HepG2 (cell line): ENCODE measurements around the gene PDZD4. TPM values are rescaled to one million over a fixed set of nuclear protein-coding genes. Genes with fewer than 3 reads are reported as not detected.

Experiments
- AGO1 ChIP-seq: fragments of 200-400 bp; formaldehyde crosslinking; IDR thresholded peaks from 2 replicates; pipeline ENCODE4 v1.6.1; 2017; ENCODE audit warnings: mild to moderate bottlenecking, low read depth, low read length, moderate library complexity; ENCODE audit not compliant: poor library complexity, severe bottlenecking
- BRD4 ChIP-seq: sonication (generic); formaldehyde crosslinking; IDR thresholded peaks from 2 replicates; pipeline ENCODE4 v1.4.0; 2020; ENCODE audit warnings: missing genetic modification reagents
- HOXD1 ChIP-seq: sonication (generic); formaldehyde crosslinking; IDR thresholded peaks from 2 replicates; pipeline ENCODE4 v1.5.0; 2020; ENCODE audit warnings: missing genetic modification reagents
- IRF2 ChIP-seq: IDR thresholded peaks from 2 replicates; pipeline ENCODE4 v1.6.1; 2018; ENCODE audit warnings: missing genetic modification reagents, missing compliant biosample characterization
- NBN ChIP-seq: fragments of 450-650 bp; conservative IDR thresholded peaks from 2 replicates; pipeline ENCODE4 v1.6.1; 2017
- NFIB ChIP-seq: sonication (generic); formaldehyde crosslinking; IDR thresholded peaks from 2 replicates; pipeline ENCODE4 v1.9.0; 2021; ENCODE audit warnings: missing genetic modification reagents, mild to moderate bottlenecking, borderline replicate concordance
- SAP130 ChIP-seq: IDR thresholded peaks from 2 replicates; pipeline ENCODE4 v1.6.1; 2016; ENCODE audit warnings: low read depth
- TEAD3 ChIP-seq: optimal IDR thresholded peaks from 2 replicates; pipeline ENCODE3; 2016; ENCODE audit warnings: borderline replicate concordance
- TSC22D2 ChIP-seq: sonication (generic); formaldehyde crosslinking; IDR thresholded peaks from 2 replicates; pipeline ENCODE4 v1.5.1; 2020; ENCODE audit warnings: missing genetic modification reagents, mild to moderate bottlenecking, borderline replicate concordance
- ZFYVE20 ChIP-seq: sonication (generic); formaldehyde crosslinking; IDR thresholded peaks from 2 replicates; pipeline ENCODE4 v1.8.0; 2023; ENCODE audit warnings: low read depth, mild to moderate bottlenecking, moderate library complexity, missing genetic modification reagents, borderline replicate concordance
- ZNF33A ChIP-seq: sonication (generic); formaldehyde crosslinking; IDR thresholded peaks from 2 replicates; pipeline ENCODE4 v1.5.1; 2020; ENCODE audit warnings: missing genetic modification reagents, mild to moderate bottlenecking, moderate library complexity, borderline replicate concordance
- ZNF367 ChIP-seq: sonication (generic); formaldehyde crosslinking; IDR thresholded peaks from 2 replicates; pipeline ENCODE4 v1.4.0; 2020; ENCODE audit warnings: missing genetic modification reagents, borderline replicate concordance
- ZNF564 ChIP-seq: sonication (generic); formaldehyde crosslinking; IDR thresholded peaks from 2 replicates; pipeline ENCODE4 v1.8.1; 2023; ENCODE audit warnings: mild to moderate bottlenecking, missing genetic modification reagents
- ZNF747 ChIP-seq: sonication (generic); formaldehyde crosslinking; IDR thresholded peaks from 2 replicates; pipeline ENCODE4 v1.8.1; 2023; ENCODE audit warnings: missing genetic modification reagents, mild to moderate bottlenecking, borderline replicate concordance
- ZNF775 ChIP-seq: sonication (generic); formaldehyde crosslinking; IDR thresholded peaks from 2 replicates; pipeline ENCODE4 v1.4.0; 2020; ENCODE audit warnings: missing genetic modification reagents, mild to moderate bottlenecking, moderate library complexity, borderline replicate concordance
- ZSCAN22 ChIP-seq: sonication (generic); formaldehyde crosslinking; IDR thresholded peaks from 2 replicates; pipeline ENCODE4 v1.4.0; 2020; ENCODE audit warnings: mild to moderate bottlenecking, missing genetic modification reagents
- polyA plus RNA-seq, 8 experiments: library from polyadenylated mRNA; depleted of rRNA in 3 of 8; stranded (reverse) in 7 of 8; unstranded in 1 of 8; fragments of >200 nt; fragmentation: Illumina TruSeq in 4 of 8; extraction: Trizol in 4 of 8; gene quantifications; 2 replicates each; pipeline versions ENCODE4 v1.2.1 to v1.2.3, GENCODE V29; 2011 to 2016; ENCODE audit warnings: low read depth in 4 of 8, missing spikeins in 1 of 8, mixed read lengths in 1 of 8; ENCODE audit not compliant: insufficient read depth in 1 of 8
- total RNA-seq, 5 experiments: library from RNA; depleted of rRNA; stranded (reverse); fragments of >200 nt; fragmentation: Illumina TruSeq; extraction: Trizol; gene quantifications; 2 replicates each; pipeline ENCODE4 v1.2.3, GENCODE V29; 2016; ENCODE audit warnings: low read depth in 1 of 5
- TF ChIP-seq, protein P1 (sequence below): IDR thresholded peaks from 2 replicates; pipeline ENCODE4 v1.6.1; 2016
- TF ChIP-seq, protein P2 (sequence below), 2 experiments: fragments of 450-650 bp in 1 of 2; sonication (generic) in 1 of 2; formaldehyde crosslinking; IDR thresholded peaks; 2 replicates each; pipeline versions ENCODE4 v1.5.0 to v1.8.0; 2020 to 2022; ENCODE audit warnings: mild to moderate bottlenecking in 1 of 2, missing genetic modification reagents in 1 of 2
- TF ChIP-seq, protein P3 (sequence below): sonication (generic); formaldehyde crosslinking; conservative IDR thresholded peaks from 2 replicates; pipeline ENCODE4 v1.4.0; 2020; ENCODE audit warnings: missing genetic modification reagents
- TF ChIP-seq, protein P4 (sequence below): sonication (generic); formaldehyde crosslinking; IDR thresholded peaks from 2 replicates; pipeline ENCODE4 v1.4.0; 2020; ENCODE audit warnings: missing genetic modification reagents
- TF ChIP-seq, protein P5 (sequence below): sonication (generic); formaldehyde crosslinking; IDR thresholded peaks from 2 replicates; pipeline ENCODE4 v1.5.1; 2020; ENCODE audit warnings: missing genetic modification reagents, mild to moderate bottlenecking, borderline replicate concordance

Gene PDZD4
- total and polyA plus RNA-seq, 2 of the 13 experiments (the other 11 are each of a cell fraction or from before 2014, with no cell fraction given) = not detected

DNA sequence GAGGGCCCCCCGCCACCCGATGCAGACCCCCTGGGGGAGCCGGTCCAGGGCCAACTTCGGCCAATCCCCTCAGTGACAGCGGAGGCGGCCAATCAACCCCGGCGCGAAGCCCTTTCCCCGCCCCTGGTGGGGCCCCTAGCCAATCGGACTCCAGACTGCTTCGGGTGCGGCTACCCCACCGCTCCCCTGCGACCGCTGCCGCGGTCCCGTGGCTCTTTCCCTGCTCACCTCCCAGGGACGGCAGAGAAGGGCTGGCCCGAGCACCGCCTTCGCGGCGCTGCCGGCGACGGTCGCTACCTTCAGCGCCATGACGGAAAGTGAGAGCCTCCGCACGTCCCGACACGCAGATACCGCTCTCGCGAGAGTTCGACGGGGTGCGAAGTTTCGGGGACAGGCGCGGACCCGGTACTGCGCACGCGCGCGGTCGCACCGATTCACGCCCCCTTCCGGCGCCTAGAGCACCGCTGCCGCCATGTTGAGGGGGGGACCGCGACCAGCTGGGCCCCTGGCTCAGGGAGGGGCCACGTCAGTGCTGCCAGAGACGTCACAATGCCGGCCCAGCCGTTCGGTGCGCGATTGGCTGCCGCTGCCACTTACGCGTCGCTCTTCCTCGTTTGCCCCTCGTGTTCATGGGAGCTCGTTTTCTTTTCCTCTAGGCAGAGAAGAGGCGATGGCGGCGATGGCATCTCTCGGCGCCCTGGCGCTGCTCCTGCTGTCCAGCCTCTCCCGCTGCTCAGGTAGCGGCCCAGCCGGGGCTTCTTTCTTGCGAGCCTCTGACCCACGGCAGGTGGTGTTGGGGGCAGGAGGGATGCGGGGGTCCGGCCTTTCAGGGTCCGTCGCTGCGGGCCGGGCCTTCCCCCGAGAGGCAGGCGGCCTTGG lies 36.1 kb downstream of the PDZD4 start, which contains the start of the genes IDH3G and SSR4 (continued):
- TF ChIP-seq, protein P1, sequence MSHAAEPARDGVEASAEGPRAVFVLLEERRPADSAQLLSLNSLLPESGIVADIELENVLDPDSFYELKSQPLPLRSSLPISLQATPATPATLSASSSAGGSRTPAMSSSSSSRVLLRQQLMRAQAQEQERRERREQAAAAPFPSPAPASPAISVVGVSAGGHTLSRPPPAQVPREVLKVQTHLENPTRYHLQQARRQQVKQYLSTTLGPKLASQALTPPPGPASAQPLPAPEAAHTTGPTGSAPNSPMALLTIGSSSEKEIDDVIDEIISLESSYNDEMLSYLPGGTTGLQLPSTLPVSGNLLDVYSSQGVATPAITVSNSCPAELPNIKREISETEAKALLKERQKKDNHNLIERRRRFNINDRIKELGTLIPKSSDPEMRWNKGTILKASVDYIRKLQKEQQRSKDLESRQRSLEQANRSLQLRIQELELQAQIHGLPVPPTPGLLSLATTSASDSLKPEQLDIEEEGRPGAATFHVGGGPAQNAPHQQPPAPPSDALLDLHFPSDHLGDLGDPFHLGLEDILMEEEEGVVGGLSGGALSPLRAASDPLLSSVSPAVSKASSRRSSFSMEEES (CRISPR knock-in tag) = peak; percentile 14; the same call in 1 of the 2 replicates
- TF ChIP-seq ZNF367 (CRISPR knock-in tag) = no peak
- no peak for TF ChIP-seq NFIB (CRISPR knock-in tag)
- TF ChIP-seq, protein P2, sequence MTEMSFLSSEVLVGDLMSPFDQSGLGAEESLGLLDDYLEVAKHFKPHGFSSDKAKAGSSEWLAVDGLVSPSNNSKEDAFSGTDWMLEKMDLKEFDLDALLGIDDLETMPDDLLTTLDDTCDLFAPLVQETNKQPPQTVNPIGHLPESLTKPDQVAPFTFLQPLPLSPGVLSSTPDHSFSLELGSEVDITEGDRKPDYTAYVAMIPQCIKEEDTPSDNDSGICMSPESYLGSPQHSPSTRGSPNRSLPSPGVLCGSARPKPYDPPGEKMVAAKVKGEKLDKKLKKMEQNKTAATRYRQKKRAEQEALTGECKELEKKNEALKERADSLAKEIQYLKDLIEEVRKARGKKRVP (CRISPR knock-in tag; IDR thresholded peaks at IDR 0.05) = peak in 1 of 2 experiments; percentile 29; a peak in 1 of 4 replicates
- no peak; the same call in 1 of the 2 replicates for TF ChIP-seq ZNF747
- no peak for TF ChIP-seq ZSCAN22
- peak; percentile 40; the same call in 1 of the 2 replicates for TF ChIP-seq IRF2 (CRISPR knock-in tag)
- no peak for TF ChIP-seq ZNF33A (CRISPR knock-in tag)
- TF ChIP-seq TEAD3 (CRISPR knock-in tag) = no peak
- no peak for TF ChIP-seq AGO1
- TF ChIP-seq, protein P3, sequence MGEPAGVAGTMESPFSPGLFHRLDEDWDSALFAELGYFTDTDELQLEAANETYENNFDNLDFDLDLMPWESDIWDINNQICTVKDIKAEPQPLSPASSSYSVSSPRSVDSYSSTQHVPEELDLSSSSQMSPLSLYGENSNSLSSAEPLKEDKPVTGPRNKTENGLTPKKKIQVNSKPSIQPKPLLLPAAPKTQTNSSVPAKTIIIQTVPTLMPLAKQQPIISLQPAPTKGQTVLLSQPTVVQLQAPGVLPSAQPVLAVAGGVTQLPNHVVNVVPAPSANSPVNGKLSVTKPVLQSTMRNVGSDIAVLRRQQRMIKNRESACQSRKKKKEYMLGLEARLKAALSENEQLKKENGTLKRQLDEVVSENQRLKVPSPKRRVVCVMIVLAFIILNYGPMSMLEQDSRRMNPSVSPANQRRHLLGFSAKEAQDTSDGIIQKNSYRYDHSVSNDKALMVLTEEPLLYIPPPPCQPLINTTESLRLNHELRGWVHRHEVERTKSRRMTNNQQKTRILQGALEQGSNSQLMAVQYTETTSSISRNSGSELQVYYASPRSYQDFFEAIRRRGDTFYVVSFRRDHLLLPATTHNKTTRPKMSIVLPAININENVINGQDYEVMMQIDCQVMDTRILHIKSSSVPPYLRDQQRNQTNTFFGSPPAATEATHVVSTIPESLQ (CRISPR knock-in tag) = no peak
- no peak for TF ChIP-seq HOXD1 (CRISPR knock-in tag)
- no peak for TF ChIP-seq BRD4 (CRISPR knock-in tag)
- no peak for TF ChIP-seq TSC22D2 (CRISPR knock-in tag)
- no peak for TF ChIP-seq ZNF775 (CRISPR knock-in tag)
- peak; percentile 82 for TF ChIP-seq SAP130 (CRISPR knock-in tag)
- TF ChIP-seq NBN = no peak
- TF ChIP-seq, protein P4, sequence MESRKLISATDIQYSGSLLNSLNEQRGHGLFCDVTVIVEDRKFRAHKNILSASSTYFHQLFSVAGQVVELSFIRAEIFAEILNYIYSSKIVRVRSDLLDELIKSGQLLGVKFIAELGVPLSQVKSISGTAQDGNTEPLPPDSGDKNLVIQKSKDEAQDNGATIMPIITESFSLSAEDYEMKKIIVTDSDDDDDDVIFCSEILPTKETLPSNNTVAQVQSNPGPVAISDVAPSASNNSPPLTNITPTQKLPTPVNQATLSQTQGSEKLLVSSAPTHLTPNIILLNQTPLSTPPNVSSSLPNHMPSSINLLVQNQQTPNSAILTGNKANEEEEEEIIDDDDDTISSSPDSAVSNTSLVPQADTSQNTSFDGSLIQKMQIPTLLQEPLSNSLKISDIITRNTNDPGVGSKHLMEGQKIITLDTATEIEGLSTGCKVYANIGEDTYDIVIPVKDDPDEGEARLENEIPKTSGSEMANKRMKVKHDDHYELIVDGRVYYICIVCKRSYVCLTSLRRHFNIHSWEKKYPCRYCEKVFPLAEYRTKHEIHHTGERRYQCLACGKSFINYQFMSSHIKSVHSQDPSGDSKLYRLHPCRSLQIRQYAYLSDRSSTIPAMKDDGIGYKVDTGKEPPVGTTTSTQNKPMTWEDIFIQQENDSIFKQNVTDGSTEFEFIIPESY (CRISPR knock-in tag) = no peak
- TF ChIP-seq ZFYVE20 = no peak
- TF ChIP-seq, protein P5, sequence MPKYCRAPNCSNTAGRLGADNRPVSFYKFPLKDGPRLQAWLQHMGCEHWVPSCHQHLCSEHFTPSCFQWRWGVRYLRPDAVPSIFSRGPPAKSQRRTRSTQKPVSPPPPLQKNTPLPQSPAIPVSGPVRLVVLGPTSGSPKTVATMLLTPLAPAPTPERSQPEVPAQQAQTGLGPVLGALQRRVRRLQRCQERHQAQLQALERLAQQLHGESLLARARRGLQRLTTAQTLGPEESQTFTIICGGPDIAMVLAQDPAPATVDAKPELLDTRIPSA (CRISPR knock-in tag) = no peak
- TF ChIP-seq ZNF564 (CRISPR knock-in tag) = 0 out of 2 replicates have a peak, but pooled peaks have one; percentile 60
